CD14-positive monocyte (primary cell): ENCODE results near the gene SYPL2. TPM values are rescaled to one million over a fixed set of nuclear protein-coding genes. Genes with fewer than 3 reads are reported as not detected.

Experiments used
- DNase-seq, 3 donors: peaks; one replicate each; pipeline ENCODE4 v3.0.0-alpha.2; 2011 to 2022
- H2AFZ ChIP-seq: 2 replicates; pipeline ENCODE4 v1.6.0; 2012; ENCODE audit warnings: mild to moderate bottlenecking, low read depth, low read length, inconsistent platforms; ENCODE audit not compliant: insufficient read depth, poor library complexity, severe bottlenecking
- H3K27ac ChIP-seq, 2 donors: 1 replicate in 1 of 2; 2 replicates in 1 of 2; pipeline ENCODE4 v1.5.1; 2012 to 2013; ENCODE audit warnings: low read length in 2 of 2, control low read depth in 1 of 2, inconsistent platforms in 1 of 2, low read depth in 1 of 2, mild to moderate bottlenecking in 1 of 2
- H3K27me3 ChIP-seq, 2 donors: one replicate each; pipeline versions ENCODE4 v1.6.0 to v1.6.1; 2011 to 2013; ENCODE audit warnings: low read length in 2 of 2; ENCODE audit not compliant: control insufficient read depth in 2 of 2, insufficient read depth in 2 of 2
- H3K36me3 ChIP-seq, 2 donors: replicated peaks in 1 of 2; 1 replicate in 1 of 2; 2 replicates in 1 of 2; pipeline versions ENCODE4 v1.5.1 to v1.6.1; 2012 to 2013; ENCODE audit warnings: low read length in 2 of 2, control low read depth in 1 of 2, inconsistent platforms in 1 of 2, mild to moderate bottlenecking in 1 of 2; ENCODE audit not compliant: insufficient read depth in 2 of 2, control insufficient read depth in 1 of 2
- H3K4me1 ChIP-seq, 2 donors: 1 replicate in 1 of 2; 2 replicates in 1 of 2; pipeline versions ENCODE4 v1.5.1 to v1.6.1; 2012 to 2013; ENCODE audit warnings: low read length in 2 of 2, control low read depth in 1 of 2, inconsistent platforms in 1 of 2, mild to moderate bottlenecking in 1 of 2, moderate library complexity in 1 of 2; ENCODE audit not compliant: insufficient read depth in 2 of 2, control insufficient read depth in 1 of 2
- H3K4me2 ChIP-seq: replicated peaks from 2 replicates; pipeline ENCODE3; 2012; ENCODE audit warnings: low read length, moderate library complexity, mild to moderate bottlenecking; ENCODE audit not compliant: poor library complexity, severe bottlenecking; ENCODE audit errors: extremely low read depth
- H3K4me3 ChIP-seq, 3 experiments: fragments of 200-600 bp in 1 of 3; sonication (generic) in 1 of 3; replicated peaks in 1 of 3; 1 replicate in 2 of 3; 2 replicates in 1 of 3; pipeline ENCODE4 v1.5.1; 2011 to 2013; ENCODE audit warnings: low read length in 3 of 3, mild to moderate bottlenecking in 3 of 3, control low read depth in 2 of 3, low read depth in 2 of 3, inconsistent platforms in 1 of 3, moderate library complexity in 1 of 3
- H3K79me2 ChIP-seq: 2 replicates; pipeline ENCODE4 v1.6.0; 2012; ENCODE audit warnings: mild to moderate bottlenecking, control low read depth, inconsistent platforms, low read length, moderate library complexity; ENCODE audit not compliant: insufficient read depth
- H3K9ac ChIP-seq: 2 replicates; pipeline ENCODE4 v1.6.0; 2017; ENCODE audit warnings: low read length, mild to moderate bottlenecking; ENCODE audit not compliant: insufficient read depth, poor library complexity, severe bottlenecking
- H3K9me3 ChIP-seq, 2 donors: replicated peaks in 1 of 2; 1 replicate in 1 of 2; 2 replicates in 1 of 2; pipeline versions ENCODE4 v1.5.1 to v1.6.1; 2012 to 2013; ENCODE audit warnings: low read length in 2 of 2, control low read depth in 1 of 2; ENCODE audit not compliant: control insufficient read depth in 1 of 2, insufficient read depth in 1 of 2
- H4K20me1 ChIP-seq: 2 replicates; pipeline ENCODE4 v1.6.0; 2012; ENCODE audit warnings: mild to moderate bottlenecking, low read length, control low read depth, moderate library complexity; ENCODE audit not compliant: insufficient read depth
- H3K27ac Mint-ChIP-seq, 7 donors: one replicate each; pipeline ENCODE4 v1.8.0; 2020; ENCODE audit warnings: mild to moderate bottlenecking in 7 of 7, mixed read lengths in 7 of 7, moderate library complexity in 6 of 7, inconsistent platforms in 2 of 7
- H3K27me3 Mint-ChIP-seq, 3 donors: one replicate each; pipeline ENCODE4 v1.8.0; 2021 to 2022; ENCODE audit warnings: low read depth in 3 of 3, mild to moderate bottlenecking in 3 of 3, mixed read lengths in 3 of 3, moderate library complexity in 3 of 3, inconsistent platforms in 1 of 3
- H3K36me3 Mint-ChIP-seq, 2 donors: one replicate each; pipeline ENCODE4 v1.8.0; 2020; ENCODE audit warnings: mixed read lengths in 2 of 2, inconsistent platforms in 1 of 2, mild to moderate bottlenecking in 1 of 2
- H3K4me1 Mint-ChIP-seq: one replicate; pipeline ENCODE4 v1.8.0; 2020; ENCODE audit warnings: mild to moderate bottlenecking, mixed read lengths
- H3K4me3 Mint-ChIP-seq, 2 donors: one replicate each; pipeline ENCODE4 v1.8.0; 2020; ENCODE audit warnings: mild to moderate bottlenecking in 2 of 2, mixed read lengths in 2 of 2, moderate library complexity in 1 of 2
- H3K9me3 Mint-ChIP-seq, 7 donors: one replicate each; pipeline ENCODE4 v1.8.0; 2020 to 2022; ENCODE audit warnings: mixed read lengths in 7 of 7, mild to moderate bottlenecking in 6 of 7, moderate library complexity in 6 of 7, inconsistent platforms in 2 of 7
- CTCF ChIP-seq: fragments of 200-600 bp; IDR thresholded peaks from one replicate; pipeline ENCODE4 v1.8.0; 2022; ENCODE audit warnings: antibody characterized with exemption, mild to moderate bottlenecking
- WGBS: methylation state at CpG from one replicate; pipeline ENCODE4 v1.1.5; 2013; ENCODE audit warnings: missing lambda C conversion rate; ENCODE audit not compliant: insufficient coverage; 5-methylcytosine and 5-hydroxymethylcytosine counted together
- intact Hi-C, 2 donors: fragments of 100-400 bp; cut with micrococcal nuclease; formaldehyde crosslinking; loops; one replicate each; pipeline versions ENCODE4 v1.15.0 to v1.15.1; 2023
- polyA plus RNA-seq, 3 donors: library from polyadenylated mRNA; depleted of rRNA in 1 of 3; unstranded in 2 of 3; stranded (reverse) in 1 of 3; fragments of 300-500 nt in 2 of 3; fragments of >200 nt in 1 of 3; fragmentation: Illumina TruSeq in 2 of 3; gene quantifications; 1 replicate in 2 of 3; 2 replicates in 1 of 3; pipeline ENCODE4 v1.2.3, GENCODE V29; 2012 to 2021

Gene SYPL2
- polyA plus RNA-seq, 3 donors, result 0.03 to 0.12 TPM; not detected in 1

GRCh38 chr1:109483672-109484518 is 17.5 kb downstream of the SYPL2 start, which contains the start of gene ATXN7L2:
Gene ATXN7L2 (plus strand): TSS chr1:109483905. CDS start chr1:109483954, 49 bp downstream.
- Mint-ChIP-seq H3K27ac (peak within 1 kb of the TSS; percentile 75 to 94 (median 88)), H3K4me1 (peaks cover 27% of the 10 kb centered on the region), H3K36me3 (peaks cover 10 to 17% of the 10 kb centered on the region in 2 donors), H3K4me3 (peak within 1 kb of the TSS; percentile 89 to 97), H3K27me3 (peaks cover 30 to 38% (median 31%) of the 10 kb centered on the region in 3 donors), H3K9me3 (no peaks in the 10 kb centered on the region)
- Histone ChIP-seq H3K9ac (peak within 1 kb of the TSS; percentile 93), H3K4me3 (peak within 1 kb of the TSS; percentile 59 to 93 (median 77)), H3K36me3 (no peaks in the 10 kb centered on the region), H3K27me3 (peaks cover 8 to 31% of the 10 kb centered on the region in 2 donors), H2AFZ (peak within 1 kb of the TSS; percentile 100), H3K4me1 (peaks cover 17 to 19% of the 10 kb centered on the region in 2 donors), H3K27ac (peak within 1 kb of the TSS; percentile 71 to 88), H3K4me2 (peak within 1 kb of the TSS; percentile 100), H4K20me1 (no peaks in the 10 kb centered on the region), H3K9me3 (no peaks in the 10 kb centered on the region), H3K79me2 (no peaks in the 10 kb centered on the region)
- under 1% methylated on average over 66 of the region's 73 CpGs for WGBS
- intact Hi-C loops, result loop anchor here (2.0 to 5.0 kb wide), 2 partner anchors 57 kb away; partner anchors contain the start of gene PSMA5 (in 2 of the 2)
- TF ChIP-seq CTCF, result no peak
- peak; percentile 88 to 92 (median 88) for DNase-seq

- peaks cover 28 to 36% (median 30%) of the 10 kb centered on the region in 3 donors for H3K27me3 Mint-ChIP-seq
- no peaks in the 10 kb centered on the region for H3K36me3 ChIP-seq
- TF ChIP-seq CTCF, result no peak
- H3K27me3 ChIP-seq, result peaks cover 8 to 29% of the 10 kb centered on the region in 2 donors
- intact Hi-C loops, result loop anchor here in 1 of 2 donors (5.0 kb wide), 1 partner anchor 57 kb away; the partner anchor contains the start of gene PSMA5
- H3K4me1 Mint-ChIP-seq, result peaks cover 25% of the 10 kb centered on the region
- H3K4me1 ChIP-seq, result peaks cover 16 to 19% of the 10 kb centered on the region in 2 donors
- H3K27ac Mint-ChIP-seq, result peak overlapping the region; percentile 25 to 92 (median 86)
- peak overlapping the region in 1 of 2 donors; percentile 88 for H3K27ac ChIP-seq
- H4K20me1 ChIP-seq, result no peaks in the 10 kb centered on the region
- H3K9ac ChIP-seq, result peak overlapping the region; percentile 93
- 30% methylated on average over 7 of the region's 15 CpGs for WGBS
- peak overlapping the region; percentile 94 for H2AFZ ChIP-seq
- no peaks in the 10 kb centered on the region for H3K9me3 Mint-ChIP-seq
- no peaks in the 10 kb centered on the region for H3K9me3 ChIP-seq
- peaks cover 14 to 20% of the 10 kb centered on the region in 2 donors for H3K36me3 Mint-ChIP-seq
- peak overlapping the region; percentile 100 for H3K4me2 ChIP-seq
- no peak for DNase-seq
- H3K4me3 ChIP-seq, result peak overlapping the region; percentile 59 to 93 (median 77)
- H3K4me3 Mint-ChIP-seq, result peak overlapping the region; percentile 84 to 92
- no peaks in the 10 kb centered on the region for H3K79me2 ChIP-seq
Measured at GRCh38 chr1:109484519-109484975, 18.2 kb downstream of the SYPL2 start.
